GM23338 (cell line): ENCODE measurements around the gene BTN3A1. TPM values are rescaled to one million over a fixed set of nuclear protein-coding genes. Genes with fewer than 3 reads are reported as not detected.

Experiments used
- ATAC-seq: fragments of 200-7000 bp; cut with Tn5 transposase; 3 replicates; pipeline ENCODE4 v1.9.1; 2020
- DNase-seq: peaks from one replicate; pipeline ENCODE4 v3.0.0-alpha.2; 2015; ENCODE audit warnings: low spot score
- H2AFZ ChIP-seq: fragments of 200-600 bp; sonication (generic); 2 replicates; pipeline ENCODE4 v1.8.0; 2016; ENCODE audit warnings: antibody characterized with exemption, mild to moderate bottlenecking, moderate library complexity
- H3F3A ChIP-seq: fragments of 200-600 bp; sonication (generic); replicated peaks from 2 replicates; pipeline ENCODE4 v1.8.0; 2017; ENCODE audit warnings: antibody characterized with exemption, mixed run types, low read depth
- H3K27ac ChIP-seq: fragments of 200-600 bp; sonication (generic); 2 replicates; pipeline ENCODE4 v1.6.1; 2016; ENCODE audit warnings: low read depth
- H3K27me3 ChIP-seq: fragments of 200-600 bp; sonication (generic); 2 replicates; pipeline ENCODE4 v1.8.0; 2016; ENCODE audit warnings: mild to moderate bottlenecking, mixed run types, moderate library complexity; ENCODE audit not compliant: insufficient read depth
- H3K36me3 ChIP-seq: fragments of 200-600 bp; sonication (generic); 2 replicates; pipeline ENCODE4 v1.8.0; 2016; ENCODE audit warnings: mild to moderate bottlenecking; ENCODE audit not compliant: insufficient read depth
- H3K4me1 ChIP-seq: fragments of 200-600 bp; sonication (generic); 2 replicates; pipeline ENCODE4 v1.8.0; 2016; ENCODE audit warnings: mild to moderate bottlenecking, moderate library complexity; ENCODE audit not compliant: insufficient read depth
- H3K4me2 ChIP-seq: fragments of 200-600 bp; sonication (generic); 2 replicates; pipeline ENCODE4 v1.7.1; 2017; ENCODE audit warnings: mixed run types
- H3K4me3 ChIP-seq: fragments of 200-600 bp; sonication (generic); 2 replicates; pipeline ENCODE4 v1.6.1; 2016; ENCODE audit warnings: mixed run types
- H3K79me2 ChIP-seq: fragments of 200-600 bp; sonication (generic); replicated peaks from 2 replicates; pipeline ENCODE4 v1.8.0; 2017; ENCODE audit warnings: mild to moderate bottlenecking; ENCODE audit not compliant: insufficient read depth
- H3K9me2 ChIP-seq: fragments of 200-600 bp; sonication (generic); 2 replicates; pipeline ENCODE4 v1.8.0; 2017; ENCODE audit not compliant: insufficient read depth
- H4K20me1 ChIP-seq: fragments of 200-600 bp; sonication (generic); replicated peaks from 2 replicates; pipeline ENCODE4 v1.8.0; 2017; ENCODE audit warnings: mild to moderate bottlenecking; ENCODE audit not compliant: insufficient read depth
- H3K27ac Mint-ChIP-seq: 2 replicates; pipeline ENCODE4 v1.8.0; 2020; ENCODE audit warnings: inconsistent platforms, mild to moderate bottlenecking, moderate library complexity, mixed read lengths
- H3K27me3 Mint-ChIP-seq: 3 replicates; pipeline ENCODE4 v1.8.0; 2022; ENCODE audit warnings: low read depth, mild to moderate bottlenecking, moderate library complexity, mixed read lengths, inconsistent platforms; ENCODE audit not compliant: insufficient read depth, poor library complexity
- H3K36me3 Mint-ChIP-seq: 3 replicates; pipeline ENCODE4 v1.8.0; 2021; ENCODE audit warnings: low read depth, mild to moderate bottlenecking, inconsistent platforms, moderate library complexity, mixed read lengths
- H3K4me1 Mint-ChIP-seq: 3 replicates; pipeline ENCODE4 v1.8.0; 2020; ENCODE audit warnings: mild to moderate bottlenecking, inconsistent platforms, mixed read lengths
- H3K4me3 Mint-ChIP-seq: 3 replicates; pipeline ENCODE4 v1.8.0; 2021; ENCODE audit warnings: moderate library complexity, mild to moderate bottlenecking, inconsistent platforms, mixed read lengths
- H3K9me3 Mint-ChIP-seq: 3 replicates; pipeline ENCODE4 v1.8.0; 2020; ENCODE audit warnings: moderate library complexity, mild to moderate bottlenecking, inconsistent platforms, mixed read lengths
- CREB1 ChIP-seq: fragments of 250-450 bp; sonication (Bioruptor Pico); IDR thresholded peaks from 2 replicates; pipeline ENCODE4 v1.5.0; 2020; ENCODE audit warnings: low read depth, mild to moderate bottlenecking, moderate library complexity
- CTCF ChIP-seq, 2 experiments: fragments of 200-600 bp in 1 of 2; sonication (generic) in 1 of 2; conservative IDR thresholded peaks; 2 replicates each; pipeline versions ENCODE4 v1.5.1 to v1.6.1; 2016 to 2017; ENCODE audit warnings: antibody characterized with exemption in 2 of 2, low read depth in 2 of 2, mild to moderate bottlenecking in 2 of 2, moderate library complexity in 1 of 2
- ETS1 ChIP-seq: IDR thresholded peaks from 2 replicates; pipeline ENCODE4 v1.6.1; 2016; ENCODE audit warnings: antibody characterized with exemption
- EZH2 ChIP-seq: fragments of 200-600 bp; sonication (generic); IDR thresholded peaks from one replicate; pipeline ENCODE4 v1.8.0; 2017; ENCODE audit warnings: antibody characterized with exemption, mild to moderate bottlenecking, low read depth; ENCODE audit not compliant: unreplicated experiment
- EZH2phosphoT487 ChIP-seq: fragments of 200-600 bp; sonication (generic); IDR thresholded peaks from one replicate; pipeline ENCODE4 v1.8.1; 2018; ENCODE audit warnings: antibody characterized with exemption; ENCODE audit not compliant: unreplicated experiment
- JUNB ChIP-seq: IDR thresholded peaks from one replicate; pipeline ENCODE4 v1.6.1; 2016; ENCODE audit warnings: antibody characterized with exemption; ENCODE audit not compliant: unreplicated experiment
- NANOG ChIP-seq: IDR thresholded peaks from 2 replicates; pipeline ENCODE4 v1.6.1; 2016; ENCODE audit warnings: antibody characterized with exemption, borderline replicate concordance
- POLR2AphosphoS5 ChIP-seq: IDR thresholded peaks from 2 replicates; pipeline ENCODE4 v1.6.1; 2016; ENCODE audit warnings: antibody characterized with exemption, low read depth
- REST ChIP-seq: IDR thresholded peaks from one replicate; pipeline ENCODE4 v1.6.1; 2018; ENCODE audit warnings: antibody characterized with exemption; ENCODE audit not compliant: unreplicated experiment
- STAT1 ChIP-seq: IDR thresholded peaks from one replicate; pipeline ENCODE4 v1.6.1; 2016; ENCODE audit warnings: antibody characterized with exemption; ENCODE audit not compliant: unreplicated experiment
- ZNF114 ChIP-seq: fragments of 250-450 bp; sonication (Bioruptor Pico); IDR thresholded peaks from 2 replicates; pipeline ENCODE4 v1.5.0; 2020; ENCODE audit warnings: mild to moderate bottlenecking, moderate library complexity
- ZNF331 ChIP-seq: fragments of 250-450 bp; sonication (Bioruptor Pico); IDR thresholded peaks from 2 replicates; pipeline ENCODE4 v1.5.0; 2020; ENCODE audit warnings: low read depth, mild to moderate bottlenecking, moderate library complexity
- ZNF462 ChIP-seq: fragments of 250-450 bp; sonication (Bioruptor Pico); IDR thresholded peaks from 2 replicates; pipeline ENCODE4 v1.5.0; 2020; ENCODE audit warnings: mild to moderate bottlenecking, moderate library complexity
- polyA plus RNA-seq: library from polyadenylated mRNA; unstranded; fragments of >200 nt; fragmentation: Nextera tagmentation; extraction: Ambion mirVana; gene quantifications from 2 replicates; pipeline ENCODE4 v1.2.1, GENCODE V29; 2016
- total RNA-seq: library from RNA; depleted of rRNA; stranded (reverse); fragments of >200 nt; shearing (Covaris generic); gene quantifications from 2 replicates; pipeline ENCODE4 v1.2.3, GENCODE V29; 2014

The BTN3A1 gene
- total and polyA plus RNA-seq, 2 experiments from 2014 or later = 2.4 to 4.0 TPM

- TF ChIP-seq ZNF114 (CRISPR knock-in tag) (no peak), NANOG (no peak), POLR2AphosphoS5 (no peak), REST (no peak), CTCF (conservative IDR thresholded peaks at IDR 0.05; ENCODE audit: low read depth in 2 of 2) (no peak), ZNF331 (CRISPR knock-in tag) (no peak), CREB1 (CRISPR knock-in tag) (no peak), EZH2phosphoT487 (no peak), ETS1 (no peak), JUNB (no peak), ZNF462 (CRISPR knock-in tag) (no peak), EZH2 (no peak), STAT1 (no peak)
- no peaks in the 10 kb centered on the region for H3K4me1 ChIP-seq
- no peak for DNase-seq
- no peak overlapping the region for H3K4me3 Mint-ChIP-seq
- H3K9me3 Mint-ChIP-seq = no peaks in the 10 kb centered on the region; the same call in 2 of the 3 replicates
- H4K20me1 ChIP-seq = no peaks in the 10 kb centered on the region
- peaks cover 2% of the 10 kb centered on the region for H3K27me3 Mint-ChIP-seq
- H3K27ac Mint-ChIP-seq = no peak overlapping the region
- H3K9me2 ChIP-seq = no peaks in the 10 kb centered on the region
- H3K4me2 ChIP-seq = no peak overlapping the region
- H3K4me3 ChIP-seq = no peak overlapping the region
- H3K4me1 Mint-ChIP-seq = peaks cover 5% of the 10 kb centered on the region
- no peak overlapping the region for H3K27ac ChIP-seq
- peaks cover 25% of the 10 kb centered on the region for H3K36me3 Mint-ChIP-seq
- H3K36me3 ChIP-seq = no peaks in the 10 kb centered on the region
- H3F3A ChIP-seq = no peaks in the 10 kb centered on the region
- no peak for ATAC-seq
- H2AFZ ChIP-seq = no peak overlapping the region
- H3K27me3 ChIP-seq = no peaks in the 10 kb centered on the region
- no peaks in the 10 kb centered on the region for H3K79me2 ChIP-seq
These were observed 9.0 kb upstream of the BTN3A1 start for GRCh38 chr6:26392932-26393636.
